Neural cell (in vitro differentiated cells): ENCODE results near the gene ADAMTS6. TPM values are rescaled to one million over a fixed set of nuclear protein-coding genes. Genes with fewer than 3 reads are reported as not detected.

Experiments
- H2AFZ ChIP-seq: fragments of 200-600, 300-800 bp; sonication (generic), shearing (Covaris generic); 2 replicates; pipeline ENCODE4 v1.6.0; 2014; ENCODE audit warnings: low read depth, mild to moderate bottlenecking, antibody characterized with exemption, low read length, moderate library complexity
- H3F3A ChIP-seq: fragments of 200-600 bp; shearing (Covaris generic); 2 replicates; pipeline ENCODE4 v1.6.1; 2016; ENCODE audit warnings: mild to moderate bottlenecking, moderate library complexity, mixed read lengths, antibody characterized with exemption, low read length; ENCODE audit not compliant: insufficient read depth, poor library complexity, severe bottlenecking
- H3K27ac ChIP-seq: fragments of 200-600, 300-800 bp; sonication (generic), shearing (Covaris generic); 2 replicates; pipeline ENCODE4 v1.5.1; 2014; ENCODE audit warnings: mild to moderate bottlenecking, low read length, moderate library complexity
- H3K27me3 ChIP-seq: fragments of 300-800, 200-600 bp; sonication (generic), shearing (Covaris generic); 2 replicates; pipeline ENCODE4 v1.6.0; 2014; ENCODE audit warnings: mild to moderate bottlenecking, low read depth, low read length, moderate library complexity; ENCODE audit not compliant: insufficient read depth
- H3K36me3 ChIP-seq: fragments of 300-800, 200-600 bp; sonication (generic), shearing (Covaris generic); 2 replicates; pipeline ENCODE4 v1.5.1; 2014; ENCODE audit warnings: mild to moderate bottlenecking, antibody characterized with exemption, low read length, moderate library complexity; ENCODE audit not compliant: insufficient read depth
- H3K4me2 ChIP-seq: fragments of 300-800, 200-600 bp; sonication (generic), shearing (Covaris generic); 2 replicates; pipeline ENCODE4 v1.6.0; 2014; ENCODE audit warnings: mild to moderate bottlenecking, low read length
- H3K4me3 ChIP-seq: fragments of 300-800, 200-600 bp; sonication (generic), shearing (Covaris generic); 2 replicates; pipeline ENCODE4 v1.5.1; 2014; ENCODE audit warnings: mild to moderate bottlenecking, low read length, moderate library complexity
- H3K79me2 ChIP-seq: fragments of 200-600 bp; shearing (Covaris generic); replicated peaks from 2 replicates; pipeline ENCODE4 v1.6.0; 2014; ENCODE audit warnings: mild to moderate bottlenecking, low read length, moderate library complexity; ENCODE audit not compliant: insufficient read depth
- H3K9ac ChIP-seq: fragments of 300-800, 200-600 bp; sonication (generic), shearing (Covaris generic); 2 replicates; pipeline ENCODE4 v1.6.1; 2016; ENCODE audit warnings: mild to moderate bottlenecking, low read length, mixed read lengths
- H3K9me2 ChIP-seq: fragments of 200-600 bp; shearing (Covaris generic); 2 replicates; pipeline ENCODE4 v1.6.1; 2016; ENCODE audit warnings: mild to moderate bottlenecking, low read length, mixed read lengths; ENCODE audit not compliant: insufficient read depth
- H3K9me3 ChIP-seq: fragments of 200-600, 300-800 bp; sonication (generic), shearing (Covaris generic); 2 replicates; pipeline ENCODE4 v1.6.1; 2016; ENCODE audit warnings: mild to moderate bottlenecking, mixed run types, low read length, moderate library complexity, mixed read lengths
- H4K20me1 ChIP-seq: fragments of 200-600 bp; shearing (Covaris generic); 2 replicates; pipeline ENCODE4 v1.6.1; 2016; ENCODE audit warnings: mild to moderate bottlenecking, mixed run types; ENCODE audit not compliant: insufficient read depth
- CTCF ChIP-seq: fragments of 450-650 bp; IDR thresholded peaks from 2 replicates; pipeline ENCODE4 v1.5.1; 2014; ENCODE audit warnings: antibody characterized with exemption, mild to moderate bottlenecking, moderate library complexity; ENCODE audit not compliant: poor library complexity, severe bottlenecking
- EP300 ChIP-seq: fragments of 450-650 bp; conservative IDR thresholded peaks from 2 replicates; pipeline ENCODE4 v1.6.1; 2014; ENCODE audit warnings: antibody characterized with exemption, mild to moderate bottlenecking, moderate library complexity; ENCODE audit not compliant: poor library complexity, severe bottlenecking
- EZH2 ChIP-seq: fragments of 200-600, 300-800 bp; shearing (Covaris generic), sonication (generic); IDR thresholded peaks from 2 replicates; pipeline ENCODE4 v1.6.1; 2014; ENCODE audit warnings: antibody characterized with exemption, low read length, borderline replicate concordance, mild to moderate bottlenecking; ENCODE audit not compliant: insufficient read depth, poor library complexity, severe bottlenecking
- MXI1 ChIP-seq: fragments of 450-650 bp; conservative IDR thresholded peaks from 2 replicates; pipeline ENCODE4 v1.6.1; 2014; ENCODE audit warnings: antibody characterized with exemption, mild to moderate bottlenecking; ENCODE audit not compliant: poor library complexity, severe bottlenecking
- POLR2AphosphoS5 ChIP-seq: IDR thresholded peaks from 2 replicates; pipeline ENCODE4 v1.6.1; 2012
- RAD21 ChIP-seq: fragments of 450-650 bp; conservative IDR thresholded peaks from 2 replicates; pipeline ENCODE4 v1.6.1; 2014; ENCODE audit warnings: antibody characterized with exemption, mild to moderate bottlenecking, moderate library complexity
- REST ChIP-seq: IDR thresholded peaks from 2 replicates; pipeline ENCODE4 v1.6.1; 2012; ENCODE audit warnings: borderline replicate concordance
- SMC3 ChIP-seq: fragments of 450-650 bp; conservative IDR thresholded peaks from 2 replicates; pipeline ENCODE4 v1.6.1; 2014; ENCODE audit warnings: antibody characterized with exemption, mild to moderate bottlenecking, moderate library complexity; ENCODE audit not compliant: poor library complexity
- TAF1 ChIP-seq: IDR thresholded peaks from 2 replicates; pipeline ENCODE4 v1.6.1; 2012; ENCODE audit warnings: low read depth
- polyA plus RNA-seq: library from polyadenylated mRNA; depleted of rRNA; stranded (reverse); fragments of >200 nt; gene quantifications from 2 replicates; pipeline ENCODE4 v1.2.3, GENCODE V29; 2014

ADAMTS6 gene
- polyA plus RNA-seq, 1 donor from 2014 or later: 0.58 TPM

- TF ChIP-seq RAD21 (no peak), POLR2AphosphoS5 (no peak), TAF1 (no peak), EP300 (no peak), EZH2 (no peak), SMC3 (no peak), CTCF (no peak), REST (no peak), MXI1 (no peak)
- H3K9me3 ChIP-seq: no peaks in the 10 kb centered on the region
- no peak overlapping the region for H3K9ac ChIP-seq
- H3K9me2 ChIP-seq: no peaks in the 10 kb centered on the region
- H3K4me2 ChIP-seq: no peak overlapping the region
- H3K79me2 ChIP-seq: no peaks in the 10 kb centered on the region
- no peaks in the 10 kb centered on the region for H3K36me3 ChIP-seq
- no peak overlapping the region for H3K4me3 ChIP-seq
- H4K20me1 ChIP-seq: no peaks in the 10 kb centered on the region
- no peak overlapping the region for H3K27ac ChIP-seq
- H3K27me3 ChIP-seq: no peaks in the 10 kb centered on the region
- no peaks in the 10 kb centered on the region for H3F3A ChIP-seq
- H2AFZ ChIP-seq: no peak overlapping the region
These were observed 86.1 kb downstream of the ADAMTS6 start for GRCh38 chr5:65395526-65396155.

DNA sequence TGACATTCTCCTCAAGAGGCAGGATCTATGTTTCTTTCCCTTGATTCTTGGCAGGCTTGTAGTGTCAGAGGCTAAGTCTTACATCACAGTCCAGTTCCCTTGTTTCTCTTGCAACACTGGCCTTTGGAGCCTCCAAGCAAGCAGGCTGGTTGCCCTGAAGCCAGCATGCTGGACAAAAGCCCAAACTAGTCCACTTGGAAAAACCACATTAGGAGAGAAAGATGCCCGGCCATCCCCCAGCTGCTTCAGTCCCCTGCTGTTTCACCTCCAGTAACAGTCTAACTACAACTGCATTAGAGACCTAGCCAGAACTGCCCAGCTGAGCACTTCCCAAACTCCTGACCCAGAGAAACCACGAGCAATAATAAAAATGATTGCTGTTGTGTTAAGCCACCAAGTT, 87.6 kb downstream of the ADAMTS6 start:
- H3F3A ChIP-seq: no peaks in the 10 kb centered on the region
- H3K79me2 ChIP-seq: no peaks in the 10 kb centered on the region
- no peak for TF ChIP-seq EZH2
- no peak for TF ChIP-seq EP300
- TF ChIP-seq RAD21: no peak
- TF ChIP-seq TAF1: no peak
- TF ChIP-seq CTCF: no peak
- TF ChIP-seq SMC3: no peak
- H2AFZ ChIP-seq: no peak overlapping the region
- no peak overlapping the region for H3K4me2 ChIP-seq
- H4K20me1 ChIP-seq: no peaks in the 10 kb centered on the region
- no peaks in the 10 kb centered on the region for H3K36me3 ChIP-seq
- H3K4me3 ChIP-seq: no peak overlapping the region
- H3K9ac ChIP-seq: no peak overlapping the region
- H3K9me3 ChIP-seq: no peaks in the 10 kb centered on the region
- H3K27ac ChIP-seq: no peak overlapping the region
- H3K9me2 ChIP-seq: no peaks in the 10 kb centered on the region
- H3K27me3 ChIP-seq: no peaks in the 10 kb centered on the region
